ENCODE measurements around the gene ITIH1.

Gene ITIH1

DNA sequence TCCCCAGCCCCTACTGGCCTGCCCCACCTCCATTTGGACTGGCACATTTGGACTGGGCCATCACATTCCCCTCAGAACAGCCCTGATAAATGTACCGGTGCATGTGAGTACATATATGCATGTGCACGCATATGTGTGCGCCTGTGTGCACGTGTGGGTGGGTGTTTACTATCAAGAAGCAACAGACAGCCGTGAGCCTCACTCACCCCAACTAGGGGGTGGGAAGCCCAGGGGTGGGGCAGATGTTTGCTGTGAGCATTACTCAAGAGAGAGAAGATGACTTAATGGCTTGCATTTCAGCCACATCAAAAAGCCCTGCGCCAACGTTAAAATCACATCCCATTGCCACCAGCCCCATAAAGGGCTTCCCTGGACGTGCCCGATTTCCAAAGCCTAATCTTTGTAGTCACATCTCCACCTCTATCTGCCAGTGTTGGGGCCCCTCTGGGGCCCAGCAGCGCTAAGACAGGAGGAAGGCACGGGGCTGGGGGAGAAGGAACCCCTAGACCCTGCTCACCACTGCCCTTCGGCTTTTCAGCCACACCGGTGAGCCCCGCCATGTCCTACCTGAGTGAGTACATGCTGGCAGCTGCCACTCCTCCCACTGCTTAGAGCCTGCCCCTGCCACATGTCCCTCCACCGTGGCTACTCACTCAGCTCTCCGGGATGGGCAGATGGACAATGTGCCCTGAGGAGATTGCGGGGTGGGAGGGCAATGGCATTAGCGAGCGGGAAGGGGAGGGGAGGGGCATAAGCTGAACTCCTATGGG, 28.1 kb downstream of the ITIH1 start:
- TF ChIP-seq, protein P1, sequence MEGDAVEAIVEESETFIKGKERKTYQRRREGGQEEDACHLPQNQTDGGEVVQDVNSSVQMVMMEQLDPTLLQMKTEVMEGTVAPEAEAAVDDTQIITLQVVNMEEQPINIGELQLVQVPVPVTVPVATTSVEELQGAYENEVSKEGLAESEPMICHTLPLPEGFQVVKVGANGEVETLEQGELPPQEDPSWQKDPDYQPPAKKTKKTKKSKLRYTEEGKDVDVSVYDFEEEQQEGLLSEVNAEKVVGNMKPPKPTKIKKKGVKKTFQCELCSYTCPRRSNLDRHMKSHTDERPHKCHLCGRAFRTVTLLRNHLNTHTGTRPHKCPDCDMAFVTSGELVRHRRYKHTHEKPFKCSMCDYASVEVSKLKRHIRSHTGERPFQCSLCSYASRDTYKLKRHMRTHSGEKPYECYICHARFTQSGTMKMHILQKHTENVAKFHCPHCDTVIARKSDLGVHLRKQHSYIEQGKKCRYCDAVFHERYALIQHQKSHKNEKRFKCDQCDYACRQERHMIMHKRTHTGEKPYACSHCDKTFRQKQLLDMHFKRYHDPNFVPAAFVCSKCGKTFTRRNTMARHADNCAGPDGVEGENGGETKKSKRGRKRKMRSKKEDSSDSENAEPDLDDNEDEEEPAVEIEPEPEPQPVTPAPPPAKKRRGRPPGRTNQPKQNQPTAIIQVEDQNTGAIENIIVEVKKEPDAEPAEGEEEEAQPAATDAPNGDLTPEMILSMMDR (conservative IDR thresholded peaks at IDR 0.05; ENCODE audit: low read depth, low read length): no peak
- DNase-seq (ENCODE audit: low read depth): no peak
- no peak overlapping the region for H3K4me3 ChIP-seq (ENCODE audit: low read length)

- no peak for DNase-seq (ENCODE audit: low read depth)
- no peak overlapping the region for H3K4me3 ChIP-seq (ENCODE audit: low read length)
- TF ChIP-seq, protein P1 (conservative IDR thresholded peaks at IDR 0.05; ENCODE audit: low read depth, low read length): no peak
Observed at GRCh38 chr3:52809149-52809548, 31.8 kb downstream of the ITIH1 start.

DNA sequence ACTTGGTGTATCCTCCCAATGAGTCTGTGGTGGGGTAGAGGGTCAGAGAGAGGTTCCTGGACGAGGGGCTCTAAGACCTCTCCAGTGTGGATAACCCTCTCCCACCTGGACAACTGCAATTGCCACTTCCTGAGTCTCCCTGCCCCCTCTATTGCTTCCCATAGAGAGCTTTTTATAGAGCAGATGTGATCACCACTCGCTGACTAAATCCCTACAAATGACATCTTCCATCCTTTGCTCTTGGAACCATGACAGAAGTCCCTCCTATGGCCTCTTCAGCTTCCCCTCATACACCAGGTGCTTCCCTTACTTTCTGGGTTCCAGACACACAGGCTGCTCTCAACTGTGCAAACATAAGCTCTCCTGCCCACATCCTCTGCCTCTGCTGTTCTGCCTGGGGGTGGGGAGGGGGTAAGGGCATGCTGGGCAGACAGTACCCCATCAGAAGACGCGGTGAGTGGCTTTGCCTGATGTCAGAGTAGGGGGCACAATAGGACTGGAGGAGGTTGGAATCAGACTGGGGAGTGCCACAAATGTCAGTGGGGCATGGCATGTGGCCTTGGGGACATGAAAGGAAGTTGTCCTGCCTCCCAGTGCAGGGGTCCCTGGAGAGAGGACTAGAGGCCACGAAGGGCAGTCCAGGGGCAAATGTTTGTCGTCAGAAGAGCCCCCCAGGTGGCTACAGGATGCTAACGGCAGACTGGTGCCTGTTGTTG, 32.4 kb downstream of the ITIH1 start:
- TF ChIP-seq, protein P1 (conservative IDR thresholded peaks at IDR 0.05; ENCODE audit: low read depth, low read length): no peak
- no peak overlapping the region for H3K4me3 ChIP-seq (ENCODE audit: low read length)
- no peak for DNase-seq (ENCODE audit: low read depth)

DNA sequence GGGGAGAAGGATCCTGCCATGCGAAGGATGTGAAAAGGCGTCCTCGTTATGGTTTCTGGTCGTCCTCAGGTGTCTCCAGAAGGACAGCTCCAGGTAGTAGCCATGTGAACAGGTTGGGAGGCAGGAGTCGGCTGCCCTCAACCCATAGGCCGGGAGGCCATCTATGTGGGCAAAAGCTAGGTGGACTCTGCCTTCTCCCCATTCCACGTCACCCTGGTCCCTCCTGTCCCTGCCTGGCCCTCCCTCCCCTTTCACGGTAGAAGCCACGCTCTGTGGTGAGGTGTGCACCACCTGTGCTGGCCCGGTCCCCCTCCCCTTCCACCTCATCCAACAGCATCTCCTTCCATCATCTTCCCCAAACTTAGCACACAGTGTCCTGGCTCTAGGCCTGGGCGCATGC, 33.5 kb downstream of the ITIH1 start:
- H3K4me3 ChIP-seq (ENCODE audit: low read length): no peak overlapping the region
- no peak for DNase-seq (ENCODE audit: low read depth)
- TF ChIP-seq, protein P1 (conservative IDR thresholded peaks at IDR 0.05; ENCODE audit: low read depth, low read length): no peak

- H3K4me3 ChIP-seq (ENCODE audit: low read length): no peak overlapping the region
- TF ChIP-seq, protein P1 (conservative IDR thresholded peaks at IDR 0.05; ENCODE audit: low read depth, low read length): no peak
- no peak for DNase-seq (ENCODE audit: low read depth)
Observed at GRCh38 chr3:52811452-52812011, 34.1 kb downstream of the ITIH1 start.

DNA sequence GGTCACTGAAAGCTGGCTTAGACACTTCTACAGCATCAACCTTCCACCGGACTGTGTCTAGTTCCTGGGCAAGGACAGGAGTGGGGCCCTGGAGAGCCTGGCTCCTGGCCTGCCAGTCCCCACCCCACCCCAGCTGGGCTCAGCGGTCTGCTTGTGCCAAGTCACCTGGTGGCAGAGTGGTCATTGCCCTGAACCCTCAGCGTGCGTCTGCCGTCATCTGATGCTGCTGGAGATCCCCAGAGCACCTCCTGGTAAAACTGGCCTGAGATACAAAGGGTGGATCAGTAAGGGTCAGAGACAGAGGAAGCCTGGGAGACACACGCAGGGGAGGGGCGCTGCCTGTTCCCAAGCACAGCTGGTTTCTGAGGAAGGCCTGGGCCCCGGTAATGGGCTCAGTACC, 36.4 kb downstream of the ITIH1 start:
- TF ChIP-seq, protein P1 (conservative IDR thresholded peaks at IDR 0.05; ENCODE audit: low read depth, low read length): no peak

More for the DNA sequence above, 36.4 kb downstream of the ITIH1 start:
- no peak overlapping the region for H3K4me3 ChIP-seq (ENCODE audit: low read length)
- DNase-seq (ENCODE audit: low read depth): no peak
